HG03457 (cell line): Measurements from ENCODE around the gene IL17RE.

Source experiments
- ATAC-seq: cut with Tn5 transposase; IDR thresholded peaks from one replicate; pipeline ENCODE4 v1.9.1; 2021; ENCODE audit warnings: moderate number of reproducible peaks; ENCODE audit not compliant: unreplicated experiment

IL17RE gene

GRCh38 chr3:9951598-9951961, 48.9 kb downstream of the IL17RE start:
- no peak for ATAC-seq

- peak; percentile 75 for ATAC-seq
These were observed 49.5 kb downstream of the IL17RE start, which contains the start of gene PRRT3 for GRCh38 chr3:9951962-9952805. PRRT3 (minus strand) TSS chr3:9952408; CDS start chr3:9950115, 2,293 bp downstream.

GRCh38 chr3:9955067-9955502, 52.4 kb downstream of the IL17RE start:
- ATAC-seq = no peak

- no peak for ATAC-seq
These were observed 53.1 kb downstream of the IL17RE start for GRCh38 chr3:9955611-9956352.

- ATAC-seq = no peak
These were observed 54.6 kb downstream of the IL17RE start for GRCh38 chr3:9957214-9957613.

GRCh38 chr3:9965200-9965875, 62.7 kb downstream of the IL17RE start:
- no peak for ATAC-seq
